Airway epithelial cell (primary cell): ENCODE data around the gene LRRC51. TPM values are rescaled to one million over a fixed set of nuclear protein-coding genes. Genes with fewer than 3 reads are reported as not detected.

ENCODE experiments used
- total RNA-seq: library from RNA; depleted of rRNA; stranded (reverse); fragments of >200 nt; gene quantifications from 2 replicates; pipeline ENCODE4 v1.2.3, GENCODE V29; 2015

LRRC51 gene, protein sequence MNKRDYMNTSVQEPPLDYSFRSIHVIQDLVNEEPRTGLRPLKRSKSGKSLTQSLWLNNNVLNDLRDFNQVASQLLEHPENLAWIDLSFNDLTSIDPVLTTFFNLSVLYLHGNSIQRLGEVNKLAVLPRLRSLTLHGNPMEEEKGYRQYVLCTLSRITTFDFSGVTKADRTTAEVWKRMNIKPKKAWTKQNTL
- total RNA-seq: 4.6 and 6.1 TPM in 2 replicates

DNA sequence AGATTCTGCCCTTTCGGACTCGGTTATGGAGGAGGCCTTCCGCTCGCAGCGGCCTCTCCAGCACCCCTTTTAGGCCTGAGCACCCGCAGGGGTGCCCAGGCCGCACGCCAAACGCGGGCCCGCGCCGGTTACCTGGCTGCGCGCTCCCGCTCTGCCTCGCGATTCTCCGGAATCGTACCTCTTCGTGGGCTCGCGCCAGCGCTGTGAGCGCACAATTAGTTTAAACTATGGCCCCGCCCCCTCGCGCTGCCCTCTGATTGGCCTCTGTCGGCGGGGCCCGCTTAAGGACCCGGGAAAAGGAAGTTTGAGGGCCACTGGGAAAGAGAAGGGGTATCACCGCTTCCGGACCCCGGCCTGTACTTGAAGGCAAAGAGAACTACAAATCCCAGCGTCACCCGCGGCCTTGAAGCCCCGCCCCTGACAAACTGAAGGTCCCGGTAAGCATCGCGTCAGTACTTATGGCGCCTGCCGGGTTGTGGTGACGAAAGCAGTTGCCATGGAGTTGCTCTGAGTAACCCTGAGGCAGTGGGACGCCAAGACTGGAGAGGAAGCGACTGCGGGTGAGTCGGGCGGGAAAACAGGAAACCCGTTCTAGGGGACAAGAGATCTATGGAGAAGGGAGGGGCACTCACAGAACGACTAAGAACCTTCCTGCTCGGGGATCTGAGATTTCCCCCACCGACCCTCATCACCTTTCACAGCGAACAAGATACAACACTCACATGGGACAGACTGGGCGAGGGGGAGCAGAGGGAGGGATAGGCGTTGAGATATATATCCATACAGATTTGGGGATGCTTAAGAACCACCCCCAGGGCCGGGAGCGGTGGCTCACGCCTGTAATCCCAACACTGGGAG, at the start of gene LRRC51, which contains the start of gene NUMA1:
TSS of gene LRRC51 (plus strand) at position 525 of the 858 bp plus-strand sequence. CDS start 8,234 bp downstream, outside the sequence.
TSS of gene NUMA1 (minus strand) at position 217 of the 858 bp plus-strand sequence. CDS start 44,599 bp downstream, outside the sequence.

DNA sequence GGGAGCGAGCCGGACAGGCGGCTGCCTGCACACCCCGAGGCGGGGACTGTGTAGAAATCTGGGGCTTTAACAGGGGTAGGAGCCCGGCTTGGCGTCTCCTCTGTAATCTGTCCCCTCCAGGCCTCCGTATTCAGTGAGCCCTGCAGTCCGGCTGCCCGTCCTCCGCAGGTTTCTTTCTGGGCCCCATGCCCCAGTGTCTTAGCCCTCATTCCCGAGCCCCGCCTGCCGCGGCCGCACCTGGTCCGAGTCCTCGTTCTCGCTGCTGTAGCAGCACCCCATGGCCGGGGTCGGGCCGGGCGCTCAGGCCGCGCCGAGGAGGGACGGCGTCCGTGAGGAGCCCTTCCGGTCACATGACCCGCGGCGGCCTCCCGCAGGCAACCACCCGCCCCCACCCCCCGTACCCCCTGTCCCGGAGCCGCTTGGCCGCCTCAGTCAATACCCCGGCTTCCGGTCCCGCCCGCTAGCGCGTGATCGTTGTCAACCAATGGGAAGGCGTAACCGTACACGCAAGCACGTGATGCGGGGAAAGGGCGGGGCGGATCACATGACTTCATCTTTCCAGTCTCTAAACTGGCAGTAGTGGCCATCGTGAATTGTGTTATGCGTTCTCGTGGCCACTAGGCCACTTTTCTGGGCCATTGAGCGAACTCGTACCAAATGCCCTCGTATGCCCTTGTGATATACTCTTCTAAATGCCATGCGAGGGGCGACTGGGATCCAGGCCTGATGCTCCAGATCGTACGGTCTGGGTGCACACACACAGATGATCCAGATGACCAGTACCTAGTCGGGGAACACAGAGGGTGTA, 22.5 kb downstream of the LRRC51 start, which contains the start of gene LAMTOR1:
TSS of gene LAMTOR1 (minus strand) at position 352 of the 808 bp plus-strand sequence. CDS start at position 279, 73 bp downstream.

DNA sequence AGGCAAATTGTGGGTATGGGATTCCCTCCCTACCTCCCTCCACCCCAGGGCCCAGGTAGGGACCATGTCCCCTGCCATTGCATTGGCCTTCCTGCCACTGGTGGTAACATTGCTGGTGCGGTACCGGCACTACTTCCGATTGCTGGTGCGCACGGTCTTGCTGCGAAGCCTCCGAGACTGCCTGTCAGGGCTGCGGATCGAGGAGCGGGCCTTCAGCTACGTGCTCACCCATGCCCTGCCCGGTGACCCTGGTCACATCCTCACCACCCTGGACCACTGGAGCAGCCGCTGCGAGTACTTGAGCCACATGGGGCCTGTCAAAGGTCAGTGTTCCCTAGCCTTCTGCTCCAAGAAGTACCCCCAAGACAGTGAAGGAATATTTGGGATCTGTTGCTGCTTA, 25.2 kb downstream of the LRRC51 start, which contains the start of gene TOMT:
TSS of gene TOMT (plus strand) at position 37 of the 400 bp plus-strand sequence. CDS start at position 65, 28 bp downstream.

DNA sequence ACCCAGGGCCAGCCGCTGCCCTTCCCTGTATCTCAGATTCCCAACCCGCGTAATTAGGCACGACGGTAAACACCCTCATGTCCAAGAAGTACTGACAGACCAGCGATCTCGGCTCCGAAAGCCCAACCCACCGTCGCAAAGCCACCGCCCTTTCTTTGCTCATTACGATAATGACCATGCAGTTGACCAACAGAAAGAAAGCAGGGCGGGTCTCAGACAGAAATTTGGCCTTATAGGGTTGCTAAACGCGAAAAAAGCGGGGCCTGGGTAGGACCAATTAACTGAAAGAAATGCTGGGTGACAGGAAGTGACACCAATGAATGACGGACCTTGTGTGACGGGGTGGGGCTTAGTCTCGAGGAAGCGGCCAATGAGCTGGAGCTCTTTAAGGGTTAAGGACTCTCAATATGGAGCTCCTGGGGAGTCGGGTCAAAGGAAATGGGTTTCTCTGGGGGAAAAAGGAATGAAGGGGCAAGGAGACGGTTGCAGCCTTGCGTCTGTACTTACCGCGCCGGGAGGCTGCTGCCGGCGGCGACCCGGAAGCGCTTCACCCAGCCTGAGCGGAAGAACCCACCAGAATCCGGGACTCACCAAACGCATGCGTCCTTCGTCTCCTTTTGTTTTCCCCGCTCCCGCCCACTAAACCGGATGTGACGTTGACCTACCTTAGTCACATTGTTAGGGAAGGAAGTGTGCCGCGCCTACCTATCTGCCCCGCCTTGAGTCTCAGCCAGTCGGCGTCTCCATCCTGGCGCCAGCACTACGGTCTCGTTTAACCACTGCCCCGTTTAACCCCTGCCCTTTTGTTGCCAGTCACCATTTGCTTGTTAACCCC, 31.7 kb downstream of the LRRC51 start, which contains the start of gene ANAPC15:
TSS of gene ANAPC15 (minus strand) at position 553 of the 835 bp plus-strand sequence. CDS start 1,419 bp downstream, outside the sequence.

DNA sequence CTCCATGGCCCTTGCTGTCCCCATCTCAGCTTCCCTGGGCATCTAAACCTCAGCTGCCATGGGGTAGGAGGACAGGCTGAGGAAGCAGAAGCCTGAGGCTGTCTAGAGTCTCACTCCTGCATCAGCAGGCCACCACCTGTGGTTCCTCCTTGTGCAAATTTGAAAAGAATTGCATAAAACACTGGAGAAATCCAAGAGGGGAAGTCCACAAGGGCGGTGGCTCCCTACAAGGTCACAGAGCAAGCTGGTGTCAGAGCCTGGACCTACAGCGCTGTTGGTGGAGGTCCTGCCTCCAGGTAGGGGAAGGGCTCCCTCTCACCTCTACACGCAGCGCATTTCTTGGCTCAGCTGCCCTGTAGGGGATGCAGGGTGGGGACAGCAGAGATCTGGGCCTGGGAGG, 54.8 kb downstream of the LRRC51 start, which contains the start of gene FOLR3:
TSS of gene FOLR3 (plus strand) at position 253 of the 400 bp plus-strand sequence. CDS start 228 bp downstream, outside the sequence.

Other genes with a start within 250 kb of the LRRC51 start
- gene DEFB108B, start 247.7 kb upstream of the LRRC51 start, total RNA-seq: not detected in 2 replicates
- not detected in 2 replicates for gene DEFB131B, start 202.4 kb upstream of the LRRC51 start, total RNA-seq
- 2.2 and 4.7 TPM in 2 replicates for gene XNDC1N, start 152.3 kb upstream of the LRRC51 start, total RNA-seq
- gene RNF121, start 151.8 kb upstream of the LRRC51 start, total RNA-seq: 25.0 and 25.3 TPM in 2 replicates
- 1.2 and 1.9 TPM in 2 replicates for gene IL18BP, start 81.9 kb upstream of the LRRC51 start, total RNA-seq
- gene NUMA1, start 308 bp upstream of the LRRC51 start, total RNA-seq: 109 and 146 TPM in 2 replicates
- gene LAMTOR1, start 22.4 kb downstream of the LRRC51 start, total RNA-seq: 139 and 169 TPM in 2 replicates
- gene TOMT, start 25.1 kb downstream of the LRRC51 start, total RNA-seq: not detected in 2 replicates
- 52.9 and 71.1 TPM in 2 replicates for gene ANAPC15, start 31.8 kb downstream of the LRRC51 start, total RNA-seq
- 0.21 TPM in 1 of 2 replicates, not detected in the other for gene FOLR3, start 54.9 kb downstream of the LRRC51 start, total RNA-seq
- gene FOLR1, start 111.3 kb downstream of the LRRC51 start, total RNA-seq: 0.63 TPM in 1 of 2 replicates, not detected in the other
- not detected in 2 replicates for gene FOLR2, start 135.9 kb downstream of the LRRC51 start, total RNA-seq
- 26.1 and 37.9 TPM in 2 replicates for gene INPPL1, start 143.9 kb downstream of the LRRC51 start, total RNA-seq
- gene PHOX2A, start 163.3 kb downstream of the LRRC51 start, total RNA-seq: not detected in 2 replicates